ENCODE measurements around the gene SETBP1.

SETBP1 gene

DNA sequence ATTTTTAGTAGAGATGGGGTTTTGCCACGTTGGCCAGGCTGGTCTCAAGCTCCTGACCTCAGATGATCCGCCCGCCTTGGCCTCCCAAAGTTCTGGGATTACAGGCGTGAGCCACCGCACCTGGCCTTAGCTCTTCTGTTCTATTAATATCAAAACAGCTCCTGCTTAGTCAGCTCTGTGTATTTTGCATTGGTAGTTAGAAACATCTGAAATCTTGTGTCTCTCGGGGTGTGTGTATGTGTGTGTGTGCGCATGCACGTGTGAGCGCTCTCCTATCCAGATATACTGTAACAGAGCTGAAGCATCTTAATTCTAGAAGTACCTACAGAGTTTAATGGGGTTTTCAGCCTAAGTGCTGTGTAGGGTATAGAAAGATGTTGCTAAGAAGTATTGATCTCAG is 33.7 kb downstream of the SETBP1 start:
- DNase-seq (ENCODE audit: low spot score): no peak
- H3K27me3 ChIP-seq (ENCODE audit: control insufficient read depth in 3 of 3, insufficient read depth in 3 of 3, low read depth in 1 of 3, low read length in 3 of 3): no peaks in the 10 kb centered on the region
- H3K27ac ChIP-seq (replicated peaks; ENCODE audit: low read length): no peak overlapping the region
- H2BK15ac ChIP-seq (ENCODE audit: low read length): no peak overlapping the region
- no peak overlapping the region for H3K9ac ChIP-seq (ENCODE audit: low read depth, low read length, poor library complexity)
- H3K4ac ChIP-seq (ENCODE audit: low read length): no peak overlapping the region
- WGBS, 2 donors (ENCODE audit: extremely low coverage in 2 of 2, insufficient read length in 2 of 2, insufficient replicate concordance in 1 of 2): no CpG with 5 or more reads among the region's 9 CpGs
- no peak overlapping the region for H3K14ac ChIP-seq (ENCODE audit: low read length)
- peaks cover 0 to 30% of the 10 kb centered on the region in 2 donors for H3K36me3 ChIP-seq (replicated peaks in 1 of 2; ENCODE audit: control insufficient read depth in 2 of 2, insufficient read depth in 2 of 2, low read length in 2 of 2)
- H3K23ac ChIP-seq (ENCODE audit: low read depth, low read length, poor library complexity): no peak overlapping the region
- no peak overlapping the region for H3K4me2 ChIP-seq (ENCODE audit: insufficient read depth, low read length, poor library complexity, severe bottlenecking)
- no peak overlapping the region for H2AK5ac ChIP-seq (ENCODE audit: low read depth, low read length)
- no peak overlapping the region for H2BK12ac ChIP-seq (ENCODE audit: low read length)
- H2BK120ac ChIP-seq (ENCODE audit: low read depth, low read length): no peak overlapping the region
- H4K91ac ChIP-seq (ENCODE audit: low read depth, low read length, poor library complexity): no peak overlapping the region
- no peak overlapping the region for H2AFZ ChIP-seq (ENCODE audit: low read length)
- peaks cover 14 to 22% of the 10 kb centered on the region in 2 donors for H3K4me1 ChIP-seq (ENCODE audit: control insufficient read depth in 2 of 2, insufficient read depth in 1 of 2, low read depth in 1 of 2, low read length in 2 of 2)
- H4K8ac ChIP-seq (ENCODE audit: low read depth, low read length): no peak overlapping the region
- no peak overlapping the region for H2BK5ac ChIP-seq (ENCODE audit: low read length)
- no peak overlapping the region for H3K4me3 ChIP-seq (ENCODE audit: low read length in 2 of 2)
- H3K9me3 ChIP-seq (replicated peaks in 1 of 2; ENCODE audit: control insufficient read depth in 2 of 2, insufficient read depth in 1 of 2, low read depth in 1 of 2, low read length in 2 of 2): peaks cover 0 to 9% of the 10 kb centered on the region in 2 donors
- no peak overlapping the region for H3K18ac ChIP-seq (ENCODE audit: low read length)
- H3K79me1 ChIP-seq (ENCODE audit: low read depth, low read length): no peaks in the 10 kb centered on the region

- Histone ChIP-seq H3K4me3 (ENCODE audit: low read length in 2 of 2) (no peak overlapping the region), H2BK120ac (ENCODE audit: low read depth, low read length) (no peak overlapping the region), H3K4me2 (ENCODE audit: insufficient read depth, low read length, poor library complexity, severe bottlenecking) (no peak overlapping the region), H3K9me3 (replicated peaks in 1 of 2; ENCODE audit: control insufficient read depth in 2 of 2, insufficient read depth in 1 of 2, low read depth in 1 of 2, low read length in 2 of 2) (peaks cover 0 to 9% of the 10 kb centered on the region in 2 donors), H2AK5ac (ENCODE audit: low read depth, low read length) (no peak overlapping the region), H2BK5ac (ENCODE audit: low read length) (no peak overlapping the region), H3K4me1 (ENCODE audit: control insufficient read depth in 2 of 2, insufficient read depth in 1 of 2, low read depth in 1 of 2, low read length in 2 of 2) (peaks cover 14 to 24% of the 10 kb centered on the region in 2 donors), H3K14ac (ENCODE audit: low read length) (no peak overlapping the region), H4K91ac (ENCODE audit: low read depth, low read length, poor library complexity) (no peak overlapping the region), H3K23ac (ENCODE audit: low read depth, low read length, poor library complexity) (no peak overlapping the region), H3K36me3 (replicated peaks in 1 of 2; ENCODE audit: control insufficient read depth in 2 of 2, insufficient read depth in 2 of 2, low read length in 2 of 2) (peaks cover 0 to 32% of the 10 kb centered on the region in 2 donors), H3K27ac (replicated peaks; ENCODE audit: low read length) (peak overlapping the region; percentile 11), H4K8ac (ENCODE audit: low read depth, low read length) (no peak overlapping the region), H2BK12ac (ENCODE audit: low read length) (no peak overlapping the region), H3K18ac (ENCODE audit: low read length) (no peak overlapping the region), H3K9ac (ENCODE audit: low read depth, low read length, poor library complexity) (no peak overlapping the region), H3K27me3 (ENCODE audit: control insufficient read depth in 3 of 3, insufficient read depth in 3 of 3, low read depth in 1 of 3, low read length in 3 of 3) (no peaks in the 10 kb centered on the region), H3K79me1 (ENCODE audit: low read depth, low read length) (no peaks in the 10 kb centered on the region), H2AFZ (ENCODE audit: low read length) (no peak overlapping the region), H2BK15ac (ENCODE audit: low read length) (no peak overlapping the region), H3K4ac (ENCODE audit: low read length) (no peak overlapping the region)
- no CpG with 5 or more reads among the region's 7 CpGs for WGBS, 2 donors (ENCODE audit: extremely low coverage in 2 of 2, insufficient read length in 2 of 2, insufficient replicate concordance in 1 of 2)
- no peak for DNase-seq (ENCODE audit: low spot score)
Observed at GRCh38 chr18:44715245-44715644, 34.6 kb downstream of the SETBP1 start.

- H3K14ac ChIP-seq (ENCODE audit: low read length): no peak overlapping the region
- H2BK120ac ChIP-seq (ENCODE audit: low read depth, low read length): no peak overlapping the region
- H2BK15ac ChIP-seq (ENCODE audit: low read length): no peak overlapping the region
- peaks cover 0 to 9% of the 10 kb centered on the region in 2 donors for H3K9me3 ChIP-seq (replicated peaks in 1 of 2; ENCODE audit: control insufficient read depth in 2 of 2, insufficient read depth in 1 of 2, low read depth in 1 of 2, low read length in 2 of 2)
- H3K18ac ChIP-seq (ENCODE audit: low read length): no peak overlapping the region
- no peak overlapping the region for H3K4me2 ChIP-seq (ENCODE audit: insufficient read depth, low read length, poor library complexity, severe bottlenecking)
- no peak overlapping the region for H3K23ac ChIP-seq (ENCODE audit: low read depth, low read length, poor library complexity)
- no peak overlapping the region for H3K4ac ChIP-seq (ENCODE audit: low read length)
- no peaks in the 10 kb centered on the region for H3K79me1 ChIP-seq (ENCODE audit: low read depth, low read length)
- H3K27me3 ChIP-seq (ENCODE audit: control insufficient read depth in 3 of 3, insufficient read depth in 3 of 3, low read depth in 1 of 3, low read length in 3 of 3): no peaks in the 10 kb centered on the region
- H3K27ac ChIP-seq (replicated peaks; ENCODE audit: low read length): peak overlapping the region; percentile 32
- no peak overlapping the region for H2BK12ac ChIP-seq (ENCODE audit: low read length)
- WGBS, 2 donors (ENCODE audit: extremely low coverage in 2 of 2, insufficient read length in 2 of 2, insufficient replicate concordance in 1 of 2): no CpG with 5 or more reads among the region's 6 CpGs
- no peak for DNase-seq (ENCODE audit: low spot score)
- no peak overlapping the region for H3K4me3 ChIP-seq (ENCODE audit: low read length in 2 of 2)
- H4K91ac ChIP-seq (ENCODE audit: low read depth, low read length, poor library complexity): no peak overlapping the region
- peaks cover 0 to 36% of the 10 kb centered on the region in 2 donors for H3K36me3 ChIP-seq (replicated peaks in 1 of 2; ENCODE audit: control insufficient read depth in 2 of 2, insufficient read depth in 2 of 2, low read length in 2 of 2)
- H2AK5ac ChIP-seq (ENCODE audit: low read depth, low read length): no peak overlapping the region
- H4K8ac ChIP-seq (ENCODE audit: low read depth, low read length): no peak overlapping the region
- peaks cover 14 to 24% of the 10 kb centered on the region in 2 donors for H3K4me1 ChIP-seq (ENCODE audit: control insufficient read depth in 2 of 2, insufficient read depth in 1 of 2, low read depth in 1 of 2, low read length in 2 of 2)
- no peak overlapping the region for H3K9ac ChIP-seq (ENCODE audit: low read depth, low read length, poor library complexity)
- H2BK5ac ChIP-seq (ENCODE audit: low read length): no peak overlapping the region
- no peak overlapping the region for H2AFZ ChIP-seq (ENCODE audit: low read length)
Observed at GRCh38 chr18:44715842-44716241, 35.2 kb downstream of the SETBP1 start.

GRCh38 chr18:44716697-44717163 is 36.0 kb downstream of the SETBP1 start:
- WGBS, 2 donors (ENCODE audit: extremely low coverage in 2 of 2, insufficient read length in 2 of 2, insufficient replicate concordance in 1 of 2): no CpG with 5 or more reads among the region's 5 CpGs
- Histone ChIP-seq H3K27me3 (ENCODE audit: control insufficient read depth in 3 of 3, insufficient read depth in 3 of 3, low read depth in 1 of 3, low read length in 3 of 3) (no peaks in the 10 kb centered on the region), H2BK15ac (ENCODE audit: low read length) (no peak overlapping the region), H4K8ac (ENCODE audit: low read depth, low read length) (no peak overlapping the region), H3K23ac (ENCODE audit: low read depth, low read length, poor library complexity) (no peak overlapping the region), H3K9me3 (replicated peaks in 1 of 2; ENCODE audit: control insufficient read depth in 2 of 2, insufficient read depth in 1 of 2, low read depth in 1 of 2, low read length in 2 of 2) (peaks cover 0 to 9% of the 10 kb centered on the region in 2 donors), H2BK5ac (ENCODE audit: low read length) (no peak overlapping the region), H3K14ac (ENCODE audit: low read length) (no peak overlapping the region), H3K36me3 (replicated peaks in 1 of 2; ENCODE audit: control insufficient read depth in 2 of 2, insufficient read depth in 2 of 2, low read length in 2 of 2) (peaks cover 0 to 36% of the 10 kb centered on the region in 2 donors), H4K91ac (ENCODE audit: low read depth, low read length, poor library complexity) (no peak overlapping the region), H3K18ac (ENCODE audit: low read length) (no peak overlapping the region), H2BK12ac (ENCODE audit: low read length) (no peak overlapping the region), H3K4me2 (ENCODE audit: insufficient read depth, low read length, poor library complexity, severe bottlenecking) (no peak overlapping the region), H3K4me1 (ENCODE audit: control insufficient read depth in 2 of 2, insufficient read depth in 1 of 2, low read depth in 1 of 2, low read length in 2 of 2) (peaks cover 18 to 24% of the 10 kb centered on the region in 2 donors), H2AK5ac (ENCODE audit: low read depth, low read length) (no peak overlapping the region), H2AFZ (ENCODE audit: low read length) (no peak overlapping the region), H3K9ac (ENCODE audit: low read depth, low read length, poor library complexity) (no peak overlapping the region), H3K4ac (ENCODE audit: low read length) (no peak overlapping the region), H2BK120ac (ENCODE audit: low read depth, low read length) (no peak overlapping the region), H3K27ac (replicated peaks; ENCODE audit: low read length) (no peak overlapping the region), H3K4me3 (ENCODE audit: low read length in 2 of 2) (no peak overlapping the region), H3K79me1 (ENCODE audit: low read depth, low read length) (no peaks in the 10 kb centered on the region)
- no peak for DNase-seq (ENCODE audit: low spot score)

Data from neuronal stem cell (in vitro differentiated cells).